ENCODE results near the gene STON1. TPM values are rescaled to one million over a fixed set of nuclear protein-coding genes. Genes with fewer than 3 reads are reported as not detected.
"Not testable (repeated sequence)": the region's sequence is repeated elsewhere in the genome, so short reads cannot be mapped to it uniquely, and the experiment has no call there.

Gene STON1
- total RNA-seq, 4 donors from 2014 or later = 4.1 to 9.7 (median 8.1) TPM

- intact Hi-C loops (cut with DNase I; ENCODE audit: low total_unique reads) = no loop called here
- 73 to 84% methylated on average over 6 of the region's 6 CpGs for WGBS, 2 donors
Measured at GRCh38 chr2:48515513-48515985, 14.4 kb upstream of the STON1 start.

GRCh38 chr2:48519593-48519992 is 10.4 kb upstream of the STON1 start:
- TF ChIP-seq POLR2A (IDR thresholded peaks at IDR 0.05) = no peak
- WGBS, 2 donors = 76 to 82% methylated on average over 11 of the region's 11 CpGs
- intact Hi-C loops (cut with DNase I; ENCODE audit: low total_unique reads) = no loop called here
- H3K4me3 ChIP-seq (ENCODE audit: low read depth, poor library complexity, severe bottlenecking) = no peak overlapping the region
- DNase-seq (ENCODE audit: low spot score in 2 of 2) = no peak

More at GRCh38 chr2:48515513-48515985, 14.4 kb upstream of the STON1 start:
- H3K4me3 ChIP-seq (ENCODE audit: low read depth, poor library complexity, severe bottlenecking) = no peak overlapping the region
- DNase-seq (ENCODE audit: low spot score in 2 of 2) = no peak
- TF ChIP-seq, protein P1, sequence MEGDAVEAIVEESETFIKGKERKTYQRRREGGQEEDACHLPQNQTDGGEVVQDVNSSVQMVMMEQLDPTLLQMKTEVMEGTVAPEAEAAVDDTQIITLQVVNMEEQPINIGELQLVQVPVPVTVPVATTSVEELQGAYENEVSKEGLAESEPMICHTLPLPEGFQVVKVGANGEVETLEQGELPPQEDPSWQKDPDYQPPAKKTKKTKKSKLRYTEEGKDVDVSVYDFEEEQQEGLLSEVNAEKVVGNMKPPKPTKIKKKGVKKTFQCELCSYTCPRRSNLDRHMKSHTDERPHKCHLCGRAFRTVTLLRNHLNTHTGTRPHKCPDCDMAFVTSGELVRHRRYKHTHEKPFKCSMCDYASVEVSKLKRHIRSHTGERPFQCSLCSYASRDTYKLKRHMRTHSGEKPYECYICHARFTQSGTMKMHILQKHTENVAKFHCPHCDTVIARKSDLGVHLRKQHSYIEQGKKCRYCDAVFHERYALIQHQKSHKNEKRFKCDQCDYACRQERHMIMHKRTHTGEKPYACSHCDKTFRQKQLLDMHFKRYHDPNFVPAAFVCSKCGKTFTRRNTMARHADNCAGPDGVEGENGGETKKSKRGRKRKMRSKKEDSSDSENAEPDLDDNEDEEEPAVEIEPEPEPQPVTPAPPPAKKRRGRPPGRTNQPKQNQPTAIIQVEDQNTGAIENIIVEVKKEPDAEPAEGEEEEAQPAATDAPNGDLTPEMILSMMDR (IDR thresholded peaks at IDR 0.05) = no peak
- TF ChIP-seq POLR2A (IDR thresholded peaks at IDR 0.05) = no peak

DNA sequence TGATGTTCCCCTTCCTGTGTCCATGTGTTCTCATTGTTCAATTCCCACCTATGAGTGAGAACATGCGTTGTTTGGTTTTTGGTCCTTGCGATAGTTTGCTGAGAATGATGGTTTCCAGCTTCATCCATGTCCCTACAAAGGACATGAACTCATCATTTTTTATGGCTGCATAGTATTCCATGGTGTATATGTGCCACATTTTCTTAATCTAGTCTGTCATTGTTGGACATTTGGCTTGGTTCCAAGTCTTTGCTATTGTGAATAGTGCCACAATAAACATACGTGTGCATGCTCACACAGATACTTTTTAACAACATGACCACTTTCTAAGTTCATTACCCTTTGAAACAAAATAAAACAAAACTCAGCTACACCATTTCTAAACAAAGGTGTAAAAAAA is 5.2 kb upstream of the STON1 start:
- H3K4me3 ChIP-seq (ENCODE audit: low read depth, poor library complexity, severe bottlenecking); DNase-seq (ENCODE audit: low spot score in 2 of 2); intact Hi-C loops (cut with DNase I; ENCODE audit: low total_unique reads): not testable (repeated sequence)
- WGBS, 2 donors = 85 to 86% methylated on average over 3 of the region's 3 CpGs

- no peak for DNase-seq (ENCODE audit: low spot score in 2 of 2)
- 61 to 71% methylated on average over 11 of the region's 11 CpGs for WGBS, 2 donors
- no peak overlapping the region for H3K4me3 ChIP-seq (ENCODE audit: low read depth, poor library complexity, severe bottlenecking)
- intact Hi-C loops (cut with DNase I; ENCODE audit: low total_unique reads) = no loop called here
- TF ChIP-seq POLR2A (IDR thresholded peaks at IDR 0.05) = no peak
- TF ChIP-seq, protein P1 (IDR thresholded peaks at IDR 0.05) = no peak
Measured at GRCh38 chr2:48525269-48525943, 4.5 kb upstream of the STON1 start.

GRCh38 chr2:48527226-48527885 is 2.6 kb upstream of the STON1 start:
- intact Hi-C loops (cut with DNase I; ENCODE audit: low total_unique reads) = no loop called here
- no peak for DNase-seq (ENCODE audit: low spot score in 2 of 2)
- no peak overlapping the region for H3K4me3 ChIP-seq (ENCODE audit: low read depth, poor library complexity, severe bottlenecking)
- TF ChIP-seq, protein P1 (IDR thresholded peaks at IDR 0.05) = no peak
- no peak for TF ChIP-seq POLR2A (IDR thresholded peaks at IDR 0.05)
- WGBS, 2 donors = 61 to 73% methylated on average over 2 of the region's 2 CpGs

GRCh38 chr2:48528431-48528830 is 1.5 kb upstream of the STON1 start:
- no peak overlapping the region for H3K4me3 ChIP-seq (ENCODE audit: low read depth, poor library complexity, severe bottlenecking)
- TF ChIP-seq, protein P1 (IDR thresholded peaks at IDR 0.05) = no peak
- TF ChIP-seq POLR2A (IDR thresholded peaks at IDR 0.05) = no peak
- intact Hi-C loops (cut with DNase I; ENCODE audit: low total_unique reads) = no loop called here
- 83 to 85% methylated on average over 5 of the region's 5 CpGs for WGBS, 2 donors
- DNase-seq (ENCODE audit: low spot score in 2 of 2) = no peak
